ENCODE results near the gene CBX4.

Gene CBX4

GRCh38 chr17:79862771-79863440, 23.7 kb upstream of the CBX4 start:
- Histone ChIP-seq H3K4me1 (ENCODE audit: control insufficient read depth, insufficient read depth, low read length) (no peaks in the 10 kb centered on the region), H3K4me3 (ENCODE audit: low read depth, low read length) (no peak overlapping the region), H3K27ac (ENCODE audit: extremely low read depth, low read depth, low read length) (no peak overlapping the region), H3K36me3 (ENCODE audit: control insufficient read depth in 2 of 2, insufficient read depth in 1 of 2, low read length in 2 of 2) (no peaks in the 10 kb centered on the region), H3K9me3 (ENCODE audit: control insufficient read depth, insufficient read depth, low read depth, low read length) (no peaks in the 10 kb centered on the region)
- ChIA-PET POLR2A (no interaction called here), CTCF (interaction anchor here (0.5 kb wide), 1 partner anchor 9 kb away, joined by 4 read pairs; no protein-coding TSS in a partner anchor)
- TF ChIP-seq ZFP37 (tag by site-specific recombination; IDR thresholded peaks at IDR 0.05), result no peak
- TF ChIP-seq ZNF266 (tag by site-specific recombination; IDR thresholded peaks at IDR 0.05; ENCODE audit: low read depth), result no peak
- TF ChIP-seq, protein P1, sequence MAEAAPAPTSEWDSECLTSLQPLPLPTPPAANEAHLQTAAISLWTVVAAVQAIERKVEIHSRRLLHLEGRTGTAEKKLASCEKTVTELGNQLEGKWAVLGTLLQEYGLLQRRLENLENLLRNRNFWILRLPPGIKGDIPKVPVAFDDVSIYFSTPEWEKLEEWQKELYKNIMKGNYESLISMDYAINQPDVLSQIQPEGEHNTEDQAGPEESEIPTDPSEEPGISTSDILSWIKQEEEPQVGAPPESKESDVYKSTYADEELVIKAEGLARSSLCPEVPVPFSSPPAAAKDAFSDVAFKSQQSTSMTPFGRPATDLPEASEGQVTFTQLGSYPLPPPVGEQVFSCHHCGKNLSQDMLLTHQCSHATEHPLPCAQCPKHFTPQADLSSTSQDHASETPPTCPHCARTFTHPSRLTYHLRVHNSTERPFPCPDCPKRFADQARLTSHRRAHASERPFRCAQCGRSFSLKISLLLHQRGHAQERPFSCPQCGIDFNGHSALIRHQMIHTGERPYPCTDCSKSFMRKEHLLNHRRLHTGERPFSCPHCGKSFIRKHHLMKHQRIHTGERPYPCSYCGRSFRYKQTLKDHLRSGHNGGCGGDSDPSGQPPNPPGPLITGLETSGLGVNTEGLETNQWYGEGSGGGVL (tag by site-specific recombination; IDR thresholded peaks at IDR 0.05), result no peak

- POLR2A ChIA-PET, result no interaction called here
- H3K36me3 ChIP-seq (ENCODE audit: control insufficient read depth in 2 of 2, insufficient read depth in 1 of 2, low read length in 2 of 2), result no peaks in the 10 kb centered on the region
- CTCF ChIA-PET, result interaction anchor here (0.7 kb wide), 1 partner anchor 22 kb away, joined by 3 read pairs; no protein-coding TSS in a partner anchor
- H3K27ac ChIP-seq (ENCODE audit: extremely low read depth, low read depth, low read length), result no peak overlapping the region
- no peaks in the 10 kb centered on the region for H3K4me1 ChIP-seq (ENCODE audit: control insufficient read depth, insufficient read depth, low read length)
- no peak overlapping the region for H3K4me3 ChIP-seq (ENCODE audit: low read depth, low read length)
- TF ChIP-seq ZSCAN4 (tag by site-specific recombination; IDR thresholded peaks at IDR 0.05) (0 out of 2 replicates have a peak, but pooled peaks have one; percentile 36), ZNF223 (tag by site-specific recombination; IDR thresholded peaks at IDR 0.05) (no peak)
- H3K9me3 ChIP-seq (ENCODE audit: control insufficient read depth, insufficient read depth, low read depth, low read length), result no peaks in the 10 kb centered on the region
Measured at GRCh38 chr17:79862238-79862637, 23.0 kb upstream of the CBX4 start.

GRCh38 chr17:79861413-79862216, 22.4 kb upstream of the CBX4 start:
- ChIA-PET CTCF (interaction anchor here (0.6 to 0.9 kb wide), 3 partner anchors 15 to 22 kb away, joined by 3 to 4 read pairs (median 3); no protein-coding TSS in a partner anchor), POLR2A (no interaction called here)
- no peaks in the 10 kb centered on the region for H3K4me1 ChIP-seq (ENCODE audit: control insufficient read depth, insufficient read depth, low read length)
- H3K27ac ChIP-seq (ENCODE audit: extremely low read depth, low read depth, low read length), result no peak overlapping the region
- TF ChIP-seq ZNF266 (tag by site-specific recombination; IDR thresholded peaks at IDR 0.05; ENCODE audit: low read depth) (no peak), ZIC2 (tag by site-specific recombination; IDR thresholded peaks at IDR 0.05) (peak; percentile 36)
- H3K4me3 ChIP-seq (ENCODE audit: low read depth, low read length), result no peak overlapping the region
- H3K9me3 ChIP-seq (ENCODE audit: control insufficient read depth, insufficient read depth, low read depth, low read length), result no peaks in the 10 kb centered on the region
- no peaks in the 10 kb centered on the region for H3K36me3 ChIP-seq (ENCODE audit: control insufficient read depth in 2 of 2, insufficient read depth in 1 of 2, low read length in 2 of 2)

- POLR2A ChIA-PET, result no interaction called here
Measured at GRCh38 chr17:79859676-79860615, 20.7 kb upstream of the CBX4 start.

More at GRCh38 chr17:79859676-79860615, 20.7 kb upstream of the CBX4 start:
- Histone ChIP-seq H3K36me3 (ENCODE audit: control insufficient read depth in 2 of 2, insufficient read depth in 1 of 2, low read length in 2 of 2) (no peaks in the 10 kb centered on the region), H3K27ac (ENCODE audit: extremely low read depth, low read depth, low read length) (no peak overlapping the region), H3K4me3 (ENCODE audit: low read depth, low read length) (no peak overlapping the region), H3K4me1 (ENCODE audit: control insufficient read depth, insufficient read depth, low read length) (no peaks in the 10 kb centered on the region), H3K9me3 (ENCODE audit: control insufficient read depth, insufficient read depth, low read depth, low read length) (no peaks in the 10 kb centered on the region)
- TF ChIP-seq ZNF280C (tag by site-specific recombination; IDR thresholded peaks at IDR 0.05), result no peak
- no peak for TF ChIP-seq ZNF830 (tag by site-specific recombination; IDR thresholded peaks at IDR 0.05; ENCODE audit: low read depth)
- TF ChIP-seq KLF9 (tag by site-specific recombination; IDR thresholded peaks at IDR 0.05; ENCODE audit: low read depth), result no peak
- TF ChIP-seq ZNF366 (tag by site-specific recombination; conservative IDR thresholded peaks at IDR 0.05), result no peak
- no peak for TF ChIP-seq ZNF501 (tag by site-specific recombination; IDR thresholded peaks at IDR 0.05)
- TF ChIP-seq ZNF114 (tag by site-specific recombination; IDR thresholded peaks at IDR 0.05), result no peak
- TF ChIP-seq ZNF555 (tag by site-specific recombination; conservative IDR thresholded peaks at IDR 0.05), result no peak
- CTCF ChIA-PET, result interaction anchor here (0.5 to 1.1 kb wide), 3 partner anchors 15 to 410 kb away, joined by 3 to 4 read pairs (median 3); no protein-coding TSS in a partner anchor
